Activated naive CD8-positive, alpha-beta T cell treated with anti-CD3 and anti-CD28 coated beads, Interleukin-2, amount 10 ng/mL, durations not matched to agents 7 days and 5 days (primary cell): ENCODE results near the gene MAP7. TPM values are rescaled to one million over a fixed set of nuclear protein-coding genes. Genes with fewer than 3 reads are reported as not detected.

Source experiments
- ATAC-seq: fragments of 150-1000 bp; cut with Tn5 transposase; one replicate; pipeline ENCODE4 v1.10.0; 2021; ENCODE audit warnings: low read depth, moderate library complexity
- POLR2A ChIA-PET: fragments of 350-600 bp; sonication (Branson Sonifier 250); formaldehyde crosslinking; loops from one replicate; lab custom pipeline; 2021; ENCODE audit warnings: antibody characterized with exemption; lab: Charles Lee
- DNase-seq: peaks from one replicate; pipeline ENCODE4 v3.0.0; 2021
- H3K27ac Mint-ChIP-seq: one replicate; pipeline ENCODE4 v1.8.0; 2022; ENCODE audit warnings: mild to moderate bottlenecking, mixed read lengths
- H3K27me3 Mint-ChIP-seq: one replicate; pipeline ENCODE4 v1.8.0; 2022; ENCODE audit warnings: mild to moderate bottlenecking, moderate library complexity, mixed read lengths
- H3K36me3 Mint-ChIP-seq: one replicate; pipeline ENCODE4 v1.8.0; 2021; ENCODE audit warnings: mild to moderate bottlenecking, mixed read lengths
- H3K4me1 Mint-ChIP-seq: one replicate; pipeline ENCODE4 v1.8.0; 2021; ENCODE audit warnings: mixed read lengths
- H3K4me3 Mint-ChIP-seq: one replicate; pipeline ENCODE4 v1.8.0; 2022; ENCODE audit warnings: mild to moderate bottlenecking, moderate library complexity, mixed read lengths
- H3K9me3 Mint-ChIP-seq: one replicate; pipeline ENCODE4 v1.8.0; 2021; ENCODE audit warnings: mixed read lengths
- total RNA-seq, 2 experiments: library from RNA; stranded (reverse); gene quantifications; one replicate each; pipeline ENCODE4 v1.2.3, GENCODE V29; 2021

The MAP7 gene
- total RNA-seq, 2 experiments from 2014 or later = 0.14 to 0.48 TPM

DNA sequence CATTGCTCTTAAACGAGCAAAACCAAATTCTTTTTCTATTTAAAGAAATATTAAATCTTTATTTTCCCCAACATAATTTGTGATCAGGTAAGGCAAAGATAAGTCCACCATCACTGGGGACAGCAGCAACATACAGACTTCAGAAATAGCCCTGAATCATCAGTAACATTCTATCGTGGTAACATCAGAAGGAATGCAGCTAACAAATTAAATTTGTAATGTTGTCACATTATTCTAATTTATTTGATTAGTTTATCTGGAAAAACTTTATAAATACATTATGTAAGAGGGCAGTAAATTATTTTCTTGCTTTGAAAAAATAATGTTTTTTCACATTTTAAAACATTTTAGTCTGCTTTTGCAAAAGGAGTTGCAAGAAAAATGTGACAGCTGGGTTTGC, 206.9 kb downstream of the MAP7 start:
- POLR2A ChIA-PET = no interaction called here
- DNase-seq = no peak

DNA sequence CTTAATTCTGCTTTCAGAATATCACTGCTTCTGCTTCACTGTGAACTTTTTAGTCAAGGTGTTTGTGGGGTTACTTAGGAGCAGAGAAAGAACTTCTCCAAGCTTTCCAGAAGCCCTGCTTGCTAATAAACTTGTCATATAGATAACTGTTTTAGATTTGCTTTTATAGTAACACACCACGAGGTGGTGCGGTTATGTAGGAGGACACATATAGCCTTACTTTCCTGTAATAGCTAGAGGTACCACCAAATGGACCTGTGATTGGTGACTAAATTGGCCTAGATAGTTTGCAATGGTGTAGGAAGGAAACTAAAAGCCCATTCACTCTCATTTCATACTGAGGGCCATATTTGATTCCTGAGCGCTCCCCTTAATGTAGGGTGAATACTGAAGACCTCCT, 208.3 kb downstream of the MAP7 start:
- Mint-ChIP-seq H3K9me3 (no peaks in the 10 kb centered on the region), H3K4me1 (no peaks in the 10 kb centered on the region), H3K36me3 (no peaks in the 10 kb centered on the region), H3K4me3 (no peak overlapping the region), H3K27ac (no peak overlapping the region), H3K27me3 (peaks cover 8% of the 10 kb centered on the region)
- ATAC-seq (no peak), DNase-seq (no peak)
- POLR2A ChIA-PET = no interaction called here

More for the DNA sequence above, 206.9 kb downstream of the MAP7 start:
- Mint-ChIP-seq H3K27me3 (peaks cover 8% of the 10 kb centered on the region), H3K4me3 (no peak overlapping the region), H3K4me1 (no peaks in the 10 kb centered on the region), H3K27ac (no peak overlapping the region), H3K9me3 (no peaks in the 10 kb centered on the region), H3K36me3 (no peaks in the 10 kb centered on the region)
- ATAC-seq = no peak

GRCh38 chr6:136341367-136341766, 208.9 kb downstream of the MAP7 start:
- Mint-ChIP-seq H3K4me3 (no peak overlapping the region), H3K36me3 (no peaks in the 10 kb centered on the region), H3K27ac (no peak overlapping the region), H3K4me1 (no peaks in the 10 kb centered on the region), H3K9me3 (no peaks in the 10 kb centered on the region), H3K27me3 (peaks cover 6% of the 10 kb centered on the region)
- DNase-seq (no peak), ATAC-seq (no peak)
- POLR2A ChIA-PET = no interaction called here

DNA sequence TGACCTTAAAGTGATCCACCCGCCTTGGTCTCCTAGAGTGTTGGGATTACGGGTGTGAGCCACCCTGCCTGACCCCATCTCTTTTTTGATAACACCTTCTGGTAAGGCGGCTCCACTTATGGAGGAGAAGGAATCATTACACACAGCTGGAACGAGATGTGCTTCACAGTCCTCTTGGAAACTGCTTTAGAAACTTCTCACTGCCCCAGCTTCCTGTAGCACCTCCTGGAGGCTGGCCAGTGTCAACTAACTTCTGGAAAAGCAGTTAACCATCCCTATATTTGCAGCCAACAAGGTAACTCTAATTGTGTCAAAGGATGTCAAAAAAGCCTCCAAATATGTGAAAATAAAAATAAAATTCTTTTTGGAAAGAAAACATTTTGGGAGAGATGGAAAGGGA, 211.7 kb downstream of the MAP7 start:
- no peak for DNase-seq
- H3K36me3 Mint-ChIP-seq = no peaks in the 10 kb centered on the region
- no peak for ATAC-seq
- no peak overlapping the region for H3K27ac Mint-ChIP-seq
- no peak overlapping the region for H3K4me3 Mint-ChIP-seq
- H3K4me1 Mint-ChIP-seq = no peaks in the 10 kb centered on the region
- POLR2A ChIA-PET = no interaction called here
- H3K27me3 Mint-ChIP-seq = peaks cover 2% of the 10 kb centered on the region
- H3K9me3 Mint-ChIP-seq = no peaks in the 10 kb centered on the region

GRCh38 chr6:136337606-136338005, 212.6 kb downstream of the MAP7 start:
- Mint-ChIP-seq H3K27me3 (peaks cover 2% of the 10 kb centered on the region), H3K36me3 (no peaks in the 10 kb centered on the region), H3K27ac (no peak overlapping the region)

GRCh38 chr6:136337121-136337520, 213.1 kb downstream of the MAP7 start:
- no peak for ATAC-seq
- Mint-ChIP-seq H3K27me3 (no peaks in the 10 kb centered on the region), H3K9me3 (no peaks in the 10 kb centered on the region), H3K27ac (no peak overlapping the region), H3K4me3 (no peak overlapping the region), H3K4me1 (no peaks in the 10 kb centered on the region), H3K36me3 (no peaks in the 10 kb centered on the region)
- no peak for DNase-seq
- POLR2A ChIA-PET = no interaction called here

More at GRCh38 chr6:136337606-136338005, 212.6 kb downstream of the MAP7 start:
- H3K4me3 Mint-ChIP-seq = no peak overlapping the region
- POLR2A ChIA-PET = no interaction called here
- ATAC-seq = no peak
- DNase-seq = no peak
- no peaks in the 10 kb centered on the region for H3K4me1 Mint-ChIP-seq
- H3K9me3 Mint-ChIP-seq = no peaks in the 10 kb centered on the region

- H3K27ac Mint-ChIP-seq = no peak overlapping the region
- H3K27me3 Mint-ChIP-seq = no peaks in the 10 kb centered on the region
- no peaks in the 10 kb centered on the region for H3K9me3 Mint-ChIP-seq
- no peaks in the 10 kb centered on the region for H3K4me1 Mint-ChIP-seq
- POLR2A ChIA-PET = no interaction called here
- ATAC-seq (no peak), DNase-seq (no peak)
- no peak overlapping the region for H3K4me3 Mint-ChIP-seq
- H3K36me3 Mint-ChIP-seq = no peaks in the 10 kb centered on the region
Measured at GRCh38 chr6:136335736-136336363, 214.4 kb downstream of the MAP7 start.

DNA sequence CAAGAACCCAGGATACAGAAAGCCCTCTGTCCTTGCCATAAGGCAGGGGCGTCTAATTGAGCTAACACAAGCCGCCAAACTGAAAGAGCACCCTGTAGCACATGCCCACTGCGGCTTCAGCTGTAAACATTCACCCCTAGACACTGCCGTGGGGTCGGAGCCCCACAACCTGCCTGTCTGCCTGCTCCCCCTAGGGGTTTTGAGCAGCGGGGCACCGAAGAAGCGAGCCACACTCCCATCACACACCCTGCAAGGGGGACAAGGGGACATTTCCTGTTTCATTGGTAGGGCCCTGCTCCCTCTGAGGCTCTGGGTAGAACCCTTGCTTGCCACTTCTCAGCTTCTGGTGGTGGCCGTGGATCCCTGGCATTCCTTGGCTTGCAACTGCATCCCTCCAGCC, 215.4 kb downstream of the MAP7 start:
- POLR2A ChIA-PET = no interaction called here
- no peaks in the 10 kb centered on the region for H3K9me3 Mint-ChIP-seq
- H3K27me3 Mint-ChIP-seq = peaks cover 3% of the 10 kb centered on the region
- no peaks in the 10 kb centered on the region for H3K4me1 Mint-ChIP-seq
- H3K36me3 Mint-ChIP-seq = no peaks in the 10 kb centered on the region
- ATAC-seq (no peak), DNase-seq (no peak)
- H3K27ac Mint-ChIP-seq = no peak overlapping the region
- H3K4me3 Mint-ChIP-seq = no peak overlapping the region

- H3K27ac Mint-ChIP-seq = no peak overlapping the region
- H3K4me3 Mint-ChIP-seq = no peak overlapping the region
- no peaks in the 10 kb centered on the region for H3K9me3 Mint-ChIP-seq
Measured at GRCh38 chr6:136334465-136334846, 215.8 kb downstream of the MAP7 start.

GRCh38 chr6:136333824-136334464, 216.3 kb downstream of the MAP7 start:
- Mint-ChIP-seq H3K27me3 (peaks cover 3% of the 10 kb centered on the region), H3K27ac (no peak overlapping the region), H3K36me3 (no peaks in the 10 kb centered on the region), H3K9me3 (no peaks in the 10 kb centered on the region), H3K4me1 (no peaks in the 10 kb centered on the region), H3K4me3 (no peak overlapping the region)
- POLR2A ChIA-PET = no interaction called here
- DNase-seq (no peak), ATAC-seq (no peak)

More at GRCh38 chr6:136334465-136334846, 215.8 kb downstream of the MAP7 start:
- H3K27me3 Mint-ChIP-seq = peaks cover 3% of the 10 kb centered on the region
- no peaks in the 10 kb centered on the region for H3K4me1 Mint-ChIP-seq
- no peak for DNase-seq
- H3K36me3 Mint-ChIP-seq = no peaks in the 10 kb centered on the region
- no peak for ATAC-seq
- POLR2A ChIA-PET = no interaction called here

DNA sequence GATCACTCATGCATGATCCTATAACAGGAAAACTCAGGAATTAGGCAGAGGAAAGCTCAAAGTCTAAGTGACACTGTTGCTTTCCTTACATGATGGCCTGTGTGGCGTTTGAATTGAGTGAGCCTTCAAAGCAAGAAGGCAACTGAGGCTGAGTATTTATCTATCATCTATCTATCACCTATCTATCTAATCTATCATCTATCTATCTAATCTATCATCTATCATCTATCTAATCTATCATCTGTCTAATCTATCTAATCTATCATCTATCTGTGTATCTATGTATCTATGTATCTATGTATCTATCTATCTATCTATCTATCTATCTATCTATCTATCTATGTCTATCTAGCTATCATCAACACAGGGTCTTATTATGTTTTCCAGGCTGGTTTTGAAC, 218.8 kb downstream of the MAP7 start:
- Mint-ChIP-seq H3K4me3 (no peak overlapping the region), H3K27ac (no peak overlapping the region), H3K27me3 (peaks cover 5% of the 10 kb centered on the region), H3K9me3 (no peaks in the 10 kb centered on the region), H3K36me3 (no peaks in the 10 kb centered on the region), H3K4me1 (no peaks in the 10 kb centered on the region)
- ATAC-seq = no peak
- POLR2A ChIA-PET = no interaction called here
- no peak for DNase-seq

DNA sequence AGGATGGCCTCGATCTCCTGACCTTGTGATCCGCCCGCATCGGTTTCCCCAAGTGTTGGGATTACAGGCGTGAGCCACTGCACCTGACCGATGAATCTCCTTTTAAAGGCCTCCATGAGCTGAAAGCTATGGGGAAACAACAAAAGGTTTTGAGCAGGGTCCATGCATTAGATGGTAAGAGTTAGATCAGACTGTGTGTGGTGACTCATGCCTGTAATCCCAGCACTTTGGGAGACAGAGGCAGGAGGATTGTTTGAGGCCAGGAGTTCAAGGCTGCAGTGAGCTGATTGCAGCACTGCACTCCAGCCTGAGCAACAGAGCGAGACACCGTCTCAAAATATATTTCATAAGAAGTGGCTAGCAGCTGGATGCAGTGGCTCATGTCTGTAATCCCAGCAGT, 219.6 kb downstream of the MAP7 start:
- no peaks in the 10 kb centered on the region for H3K9me3 Mint-ChIP-seq
- no peaks in the 10 kb centered on the region for H3K4me1 Mint-ChIP-seq
- H3K27me3 Mint-ChIP-seq = peaks cover 5% of the 10 kb centered on the region
- H3K27ac Mint-ChIP-seq = no peak overlapping the region
- POLR2A ChIA-PET = no interaction called here
- DNase-seq (no peak), ATAC-seq (no peak)
- no peak overlapping the region for H3K4me3 Mint-ChIP-seq
- H3K36me3 Mint-ChIP-seq = no peaks in the 10 kb centered on the region

GRCh38 chr6:136326038-136326553, 224.1 kb downstream of the MAP7 start:
- POLR2A ChIA-PET = no interaction called here
- H3K27me3 Mint-ChIP-seq = peaks cover 12% of the 10 kb centered on the region
- ATAC-seq = no peak
- H3K4me3 Mint-ChIP-seq = no peak overlapping the region
- no peaks in the 10 kb centered on the region for H3K9me3 Mint-ChIP-seq
- no peak for DNase-seq
- H3K36me3 Mint-ChIP-seq = no peaks in the 10 kb centered on the region
- H3K27ac Mint-ChIP-seq = no peak overlapping the region
- H3K4me1 Mint-ChIP-seq = no peaks in the 10 kb centered on the region

GRCh38 chr6:136324686-136325380, 225.4 kb downstream of the MAP7 start:
- Mint-ChIP-seq H3K4me1 (no peaks in the 10 kb centered on the region), H3K27ac (no peak overlapping the region), H3K36me3 (no peaks in the 10 kb centered on the region), H3K27me3 (peaks cover 9% of the 10 kb centered on the region), H3K4me3 (no peak overlapping the region), H3K9me3 (no peaks in the 10 kb centered on the region)
- DNase-seq (no peak), ATAC-seq (no peak)
- POLR2A ChIA-PET = no interaction called here
